Upper lobe of left lung (tissue), 6 donors: Measurements from ENCODE around the gene CRYBA4. TPM values are rescaled to one million over a fixed set of nuclear protein-coding genes. Genes with fewer than 3 reads are reported as not detected.

Experiments used
- ATAC-seq, 2 donors: fragments of 200-7000 bp; cut with Tn5 transposase; one replicate each; pipeline ENCODE4 v1.9.1; 2022; ENCODE audit warnings: mild to moderate bottlenecking in 2 of 2, moderate library complexity in 2 of 2; ENCODE audit not compliant: low FRiP score in 2 of 2
- DNase-seq, 2 donors: peaks; one replicate each; pipeline ENCODE4 v3.0.0-alpha.2; 2019 to 2020
- H3K27ac ChIP-seq, 4 donors: fragments of 200-600 bp; sonication (generic); one replicate each; pipeline ENCODE4 v1.5.1; 2016 to 2019
- H3K27me3 ChIP-seq, 4 donors: fragments of 200-600 bp; sonication (generic); one replicate each; pipeline ENCODE4 v1.5.1; 2017 to 2019
- H3K36me3 ChIP-seq, 4 donors: fragments of 200-600 bp; sonication (generic); one replicate each; pipeline ENCODE4 v1.5.1; 2016 to 2019
- H3K4me1 ChIP-seq, 4 donors: fragments of 200-600 bp; sonication (generic); one replicate each; pipeline ENCODE4 v1.5.1; 2018 to 2019
- H3K4me3 ChIP-seq, 4 donors: fragments of 200-600 bp; sonication (generic); one replicate each; pipeline ENCODE4 v1.5.1; 2017 to 2019; ENCODE audit warnings: mild to moderate bottlenecking in 2 of 4, moderate library complexity in 1 of 4
- H3K9me3 ChIP-seq, 4 donors: fragments of 200-600 bp; sonication (generic); one replicate each; pipeline ENCODE4 v1.5.1; 2018 to 2019
- EP300 ChIP-seq, 4 donors: sonication (generic); formaldehyde crosslinking; IDR thresholded peaks; one replicate each; pipeline ENCODE4 v1.5.1; 2017; ENCODE audit warnings: antibody characterized with exemption in 4 of 4, control low read depth in 2 of 4
- POLR2A ChIP-seq, 4 donors: fragments of 450-650 bp; IDR thresholded peaks; one replicate each; pipeline ENCODE4 v1.5.1; 2016 to 2017; ENCODE audit warnings: antibody characterized with exemption in 4 of 4, mild to moderate bottlenecking in 2 of 4
- POLR2AphosphoS5 ChIP-seq, 2 donors: sonication (generic); formaldehyde crosslinking; IDR thresholded peaks; one replicate each; pipeline ENCODE4 v1.5.1; 2017; ENCODE audit warnings: antibody characterized with exemption in 2 of 2
- WGBS, 2 donors: methylation state at CpG; one replicate each; pipeline ENCODE4 v1.1.5; 2017 to 2018; 5-methylcytosine and 5-hydroxymethylcytosine counted together
- total RNA-seq, 6 donors: library from RNA; depleted of rRNA in 4 of 6; stranded (reverse); fragments of >200 nt in 4 of 6; gene quantifications; one replicate each; pipeline versions ENCODE4 v1.1.0 to v1.2.1, GENCODE V29; 2016 to 2021
- TF ChIP-seq, protein P1 (sequence below), 6 experiments: fragments of 450-650 bp in 4 of 6; fragments of 200-600 bp in 2 of 6; sonication (generic) in 2 of 6; IDR thresholded peaks; one replicate each; pipeline ENCODE4 v1.5.1; 2016 to 2019; ENCODE audit warnings: antibody characterized with exemption in 6 of 6
- donor health status: DM: no; HTN: no; CAD: no; lungs with moderate emphysema.
- donor health status: DM: no; HTN: yes; CAD: no; lungs with severe emphysema.

The CRYBA4 gene
- total RNA-seq, 6 donors from 2014 or later, result not detected

DNA sequence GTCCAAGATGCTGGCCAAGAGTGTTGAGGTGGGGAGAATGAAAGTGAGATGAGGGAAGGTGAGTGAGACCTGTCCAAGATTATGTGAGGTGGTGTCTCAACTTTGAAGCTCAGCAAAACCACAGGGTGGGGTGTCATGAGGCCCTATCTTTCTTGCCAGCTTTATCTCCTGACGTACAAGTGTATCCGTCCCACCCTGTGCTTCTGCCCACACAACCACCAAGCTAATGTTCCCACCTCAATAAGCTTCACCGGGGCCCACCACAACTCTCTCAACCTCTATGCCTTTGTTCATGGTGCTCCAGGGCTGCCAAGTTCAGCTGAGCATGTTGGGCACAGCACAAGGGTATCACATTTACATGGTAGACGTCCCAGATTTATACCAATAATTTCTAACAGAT, 24.7 kb upstream of the CRYBA4 start:
- H3K4me3 ChIP-seq, result no peak overlapping the region
- no peaks in the 10 kb centered on the region for H3K9me3 ChIP-seq
- no peaks in the 10 kb centered on the region for H3K36me3 ChIP-seq
- DNase-seq, result no peak
- TF ChIP-seq POLR2A (IDR thresholded peaks at IDR 0.05), result no peak
- TF ChIP-seq, protein P1, sequence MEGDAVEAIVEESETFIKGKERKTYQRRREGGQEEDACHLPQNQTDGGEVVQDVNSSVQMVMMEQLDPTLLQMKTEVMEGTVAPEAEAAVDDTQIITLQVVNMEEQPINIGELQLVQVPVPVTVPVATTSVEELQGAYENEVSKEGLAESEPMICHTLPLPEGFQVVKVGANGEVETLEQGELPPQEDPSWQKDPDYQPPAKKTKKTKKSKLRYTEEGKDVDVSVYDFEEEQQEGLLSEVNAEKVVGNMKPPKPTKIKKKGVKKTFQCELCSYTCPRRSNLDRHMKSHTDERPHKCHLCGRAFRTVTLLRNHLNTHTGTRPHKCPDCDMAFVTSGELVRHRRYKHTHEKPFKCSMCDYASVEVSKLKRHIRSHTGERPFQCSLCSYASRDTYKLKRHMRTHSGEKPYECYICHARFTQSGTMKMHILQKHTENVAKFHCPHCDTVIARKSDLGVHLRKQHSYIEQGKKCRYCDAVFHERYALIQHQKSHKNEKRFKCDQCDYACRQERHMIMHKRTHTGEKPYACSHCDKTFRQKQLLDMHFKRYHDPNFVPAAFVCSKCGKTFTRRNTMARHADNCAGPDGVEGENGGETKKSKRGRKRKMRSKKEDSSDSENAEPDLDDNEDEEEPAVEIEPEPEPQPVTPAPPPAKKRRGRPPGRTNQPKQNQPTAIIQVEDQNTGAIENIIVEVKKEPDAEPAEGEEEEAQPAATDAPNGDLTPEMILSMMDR (IDR thresholded peaks at IDR 0.05), result no peak
- no peak for TF ChIP-seq POLR2AphosphoS5 (IDR thresholded peaks at IDR 0.05)
- no peak for TF ChIP-seq EP300 (IDR thresholded peaks at IDR 0.05)
- no peak for ATAC-seq
- H3K4me1 ChIP-seq, result peaks cover 6 to 14% (median 11%) of the 10 kb centered on the region in 4 donors
- WGBS, 2 donors, result 71 to 82% methylated on average over 3 to 4 of the region's 4 CpGs
- no peaks in the 10 kb centered on the region for H3K27me3 ChIP-seq
- H3K27ac ChIP-seq, result no peak overlapping the region

DNA sequence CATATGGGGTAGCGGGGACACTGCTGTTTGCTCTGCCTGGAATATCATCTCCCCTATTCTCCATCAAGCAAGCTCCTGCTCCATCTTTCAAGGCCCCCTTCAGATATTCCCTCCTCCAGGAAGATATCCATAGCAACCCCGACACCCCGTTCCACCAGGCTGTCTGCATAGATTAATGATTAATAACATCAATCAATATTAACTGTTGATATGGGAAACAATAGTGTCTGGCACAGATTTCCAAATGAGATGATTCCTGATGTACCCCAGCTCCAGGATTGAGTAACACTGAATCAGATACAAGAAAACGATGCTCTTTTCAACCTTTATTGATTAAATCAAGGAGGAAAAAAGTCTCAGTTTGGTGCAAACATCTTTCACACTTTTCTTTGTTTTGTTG, 24.3 kb upstream of the CRYBA4 start:
- Histone ChIP-seq H3K9me3 (no peaks in the 10 kb centered on the region), H3K27ac (no peak overlapping the region), H3K4me1 (peaks cover 2 to 10% (median 6%) of the 10 kb centered on the region in 4 donors), H3K27me3 (no peaks in the 10 kb centered on the region), H3K4me3 (no peak overlapping the region), H3K36me3 (no peaks in the 10 kb centered on the region)
- 72 to 77% methylated on average over 4 of the region's 4 CpGs for WGBS, 2 donors
- no peak for TF ChIP-seq EP300 (IDR thresholded peaks at IDR 0.05)
- no peak for TF ChIP-seq POLR2A (IDR thresholded peaks at IDR 0.05)
- TF ChIP-seq POLR2AphosphoS5 (IDR thresholded peaks at IDR 0.05), result no peak
- TF ChIP-seq, protein P1 (IDR thresholded peaks at IDR 0.05), result no peak
- DNase-seq (no peak), ATAC-seq (no peak)

DNA sequence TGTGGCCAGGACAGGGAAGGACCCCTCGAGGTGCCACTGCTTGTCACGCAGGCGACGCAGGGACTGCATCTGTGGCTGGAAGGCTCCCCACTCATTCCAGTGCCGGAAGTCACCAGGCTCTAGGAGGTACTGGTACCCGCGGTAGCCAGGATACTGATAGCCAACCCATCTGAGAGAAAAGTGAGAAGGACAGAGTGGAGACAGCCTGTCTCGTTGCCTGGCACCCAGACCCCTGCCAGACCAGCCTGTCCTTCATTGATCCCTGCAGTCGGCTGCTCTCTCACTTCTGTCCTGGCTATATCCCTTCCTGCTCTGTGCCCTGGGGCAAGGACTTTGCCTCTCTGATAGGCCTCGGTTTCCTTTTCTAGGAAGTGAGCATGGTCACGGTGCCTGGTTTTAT, 22.3 kb upstream of the CRYBA4 start:
- no peak for ATAC-seq
- WGBS, 2 donors, result 84 to 88% methylated on average over 11 of the region's 11 CpGs
- no peak overlapping the region for H3K27ac ChIP-seq

DNA sequence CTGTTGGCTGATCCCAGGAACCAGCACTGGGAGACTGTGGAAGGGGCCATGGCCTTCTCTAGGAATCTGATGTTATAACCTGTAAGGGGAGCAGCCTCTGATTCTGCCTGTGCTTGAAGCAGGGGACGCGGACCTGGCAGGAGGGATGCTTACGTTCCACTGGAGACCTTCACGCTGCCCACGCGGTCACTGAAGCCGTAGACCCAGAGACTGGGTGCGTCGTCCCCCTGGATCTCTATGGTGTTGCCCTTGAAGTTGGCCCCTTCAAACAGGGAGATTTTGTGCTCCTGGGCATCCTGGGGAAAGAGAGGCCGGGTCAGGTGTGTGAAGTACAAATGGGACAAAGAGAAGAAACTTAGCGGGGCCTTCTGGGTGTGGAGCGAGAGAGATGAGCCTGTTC, 20.0 kb upstream of the CRYBA4 start:
- WGBS, 2 donors, result 84 to 91% methylated on average over 9 to 12 of the region's 12 CpGs
- Histone ChIP-seq H3K36me3 (no peaks in the 10 kb centered on the region), H3K4me3 (no peak overlapping the region), H3K9me3 (no peaks in the 10 kb centered on the region), H3K4me1 (no peaks in the 10 kb centered on the region), H3K27ac (no peak overlapping the region), H3K27me3 (no peaks in the 10 kb centered on the region)
- TF ChIP-seq POLR2AphosphoS5 (IDR thresholded peaks at IDR 0.05) (no peak), POLR2A (IDR thresholded peaks at IDR 0.05) (no peak), EP300 (IDR thresholded peaks at IDR 0.05) (no peak)
- TF ChIP-seq, protein P1 (IDR thresholded peaks at IDR 0.05), result no peak
- DNase-seq (no peak), ATAC-seq (no peak)

More for the DNA sequence above, 22.3 kb upstream of the CRYBA4 start:
- H3K4me3 ChIP-seq, result no peak overlapping the region
- no peak for DNase-seq
- no peaks in the 10 kb centered on the region for H3K27me3 ChIP-seq
- H3K4me1 ChIP-seq, result no peaks in the 10 kb centered on the region
- H3K9me3 ChIP-seq, result no peaks in the 10 kb centered on the region
- TF ChIP-seq EP300 (IDR thresholded peaks at IDR 0.05), result no peak
- TF ChIP-seq POLR2AphosphoS5 (IDR thresholded peaks at IDR 0.05), result no peak
- TF ChIP-seq, protein P1 (IDR thresholded peaks at IDR 0.05), result no peak
- no peak for TF ChIP-seq POLR2A (IDR thresholded peaks at IDR 0.05)
- no peaks in the 10 kb centered on the region for H3K36me3 ChIP-seq

DNA sequence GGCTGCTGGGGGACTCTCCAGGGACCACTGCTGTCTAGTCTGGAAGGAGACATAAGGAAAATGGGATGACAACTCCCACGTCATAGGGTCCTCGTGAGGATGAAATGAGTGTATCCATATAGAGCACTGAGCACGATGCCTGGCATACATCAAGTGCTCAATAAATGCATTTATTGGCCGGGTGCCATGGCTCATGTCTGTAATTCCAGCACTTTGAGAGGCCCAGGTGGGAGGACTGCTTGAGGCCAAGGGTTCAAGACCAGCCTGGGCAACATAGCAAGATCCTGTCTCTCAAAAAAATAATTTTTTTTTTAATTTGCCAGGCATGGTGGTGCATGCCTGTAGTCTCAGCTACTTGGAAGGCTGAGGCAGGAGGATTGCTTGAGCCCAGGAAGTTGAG, 19.6 kb upstream of the CRYBA4 start:
- H3K27me3 ChIP-seq, result no peaks in the 10 kb centered on the region
- no peaks in the 10 kb centered on the region for H3K4me1 ChIP-seq
- no peaks in the 10 kb centered on the region for H3K36me3 ChIP-seq
- no peaks in the 10 kb centered on the region for H3K9me3 ChIP-seq
- no peak overlapping the region for H3K27ac ChIP-seq
- WGBS, 2 donors, result 88 to 89% methylated on average over 4 of the region's 4 CpGs
- no peak for TF ChIP-seq POLR2A (IDR thresholded peaks at IDR 0.05)
- no peak for TF ChIP-seq EP300 (IDR thresholded peaks at IDR 0.05)
- TF ChIP-seq POLR2AphosphoS5 (IDR thresholded peaks at IDR 0.05), result no peak
- TF ChIP-seq, protein P1 (IDR thresholded peaks at IDR 0.05), result no peak
- DNase-seq, result no peak
- H3K4me3 ChIP-seq, result no peak overlapping the region
- no peak for ATAC-seq
